Glutamatergic neuron (in vitro differentiated cells): ENCODE measurements around the gene TXLNG. TPM values are rescaled to one million over a fixed set of nuclear protein-coding genes. Genes with fewer than 3 reads are reported as not detected.

ENCODE experiments used
- DNase-seq: peaks from one replicate; pipeline ENCODE4 v3.0.0; 2022
- H3K27ac Mint-ChIP-seq: one replicate; pipeline ENCODE4 v1.8.0; 2020; ENCODE audit warnings: mild to moderate bottlenecking, mixed read lengths, inconsistent platforms; ENCODE audit not compliant: unreplicated experiment
- H3K27me3 Mint-ChIP-seq: one replicate; pipeline ENCODE4 v1.8.0; 2020; ENCODE audit warnings: mild to moderate bottlenecking, moderate library complexity, mixed read lengths, inconsistent platforms; ENCODE audit not compliant: unreplicated experiment
- H3K36me3 Mint-ChIP-seq: one replicate; pipeline ENCODE4 v1.8.0; 2020; ENCODE audit warnings: mild to moderate bottlenecking, mixed read lengths, inconsistent platforms; ENCODE audit not compliant: unreplicated experiment
- H3K4me1 Mint-ChIP-seq: one replicate; pipeline ENCODE4 v1.8.0; 2020; ENCODE audit warnings: mild to moderate bottlenecking, low read depth, mixed read lengths, inconsistent platforms; ENCODE audit not compliant: unreplicated experiment
- H3K4me3 Mint-ChIP-seq: one replicate; pipeline ENCODE4 v1.8.0; 2020; ENCODE audit warnings: mild to moderate bottlenecking, mixed read lengths, inconsistent platforms; ENCODE audit not compliant: unreplicated experiment
- H3K9me3 Mint-ChIP-seq: one replicate; pipeline ENCODE4 v1.8.0; 2020; ENCODE audit warnings: mild to moderate bottlenecking, moderate library complexity, mixed read lengths, inconsistent platforms; ENCODE audit not compliant: unreplicated experiment
- CTCF ChIP-seq: fragments of 200-600 bp; sonication (generic); IDR thresholded peaks from one replicate; pipeline ENCODE4 v1.5.0; 2021; ENCODE audit not compliant: partially characterized antibody, unreplicated experiment
- total RNA-seq: library from RNA; stranded (reverse); fragmentation: NEBNext Ultra II Directional; extraction: Animal tissue kit (Norgen Biotek cat#: 25700); gene quantifications from one replicate; pipeline ENCODE4 v1.2.1, GENCODE V29; 2021; ENCODE audit not compliant: unreplicated experiment

Gene TXLNG
- total RNA-seq, 1 donor from 2014 or later, result 10.4 TPM

GRCh38 chrX:16862829-16863228 is 76.6 kb downstream of the TXLNG start:
- no peak overlapping the region for H3K4me3 Mint-ChIP-seq
- no peak for TF ChIP-seq CTCF
- no peaks in the 10 kb centered on the region for H3K4me1 Mint-ChIP-seq
- H3K9me3 Mint-ChIP-seq, result no peaks in the 10 kb centered on the region
- no peak for DNase-seq
- H3K27ac Mint-ChIP-seq, result no peak overlapping the region
- H3K36me3 Mint-ChIP-seq, result no peaks in the 10 kb centered on the region
- no peaks in the 10 kb centered on the region for H3K27me3 Mint-ChIP-seq

- H3K27ac Mint-ChIP-seq, result no peak overlapping the region
- peak overlapping the region; percentile 59 for H3K4me3 Mint-ChIP-seq
- peaks cover 5% of the 10 kb centered on the region for H3K27me3 Mint-ChIP-seq
- no peak for DNase-seq
- peaks cover 4% of the 10 kb centered on the region for H3K9me3 Mint-ChIP-seq
- TF ChIP-seq CTCF, result no peak
- H3K4me1 Mint-ChIP-seq, result peaks cover 6% of the 10 kb centered on the region
- no peaks in the 10 kb centered on the region for H3K36me3 Mint-ChIP-seq
Observed at GRCh38 chrX:16867947-16868346, 81.7 kb downstream of the TXLNG start.

GRCh38 chrX:16868920-16869319 is 82.7 kb downstream of the TXLNG start:
- Mint-ChIP-seq H3K36me3 (no peaks in the 10 kb centered on the region), H3K27me3 (peaks cover 5% of the 10 kb centered on the region), H3K27ac (peak overlapping the region; percentile 91), H3K9me3 (peaks cover 4% of the 10 kb centered on the region), H3K4me1 (peaks cover 6% of the 10 kb centered on the region), H3K4me3 (peak overlapping the region; percentile 95)
- DNase-seq, result no peak
- no peak for TF ChIP-seq CTCF

GRCh38 chrX:16869393-16870094 is 83.3 kb downstream of the TXLNG start:
- peaks cover 5% of the 10 kb centered on the region for H3K27me3 Mint-ChIP-seq
- H3K36me3 Mint-ChIP-seq, result no peaks in the 10 kb centered on the region
- peaks cover 4% of the 10 kb centered on the region for H3K9me3 Mint-ChIP-seq
- peak; percentile 54 for DNase-seq
- peak overlapping the region; percentile 95 for H3K4me3 Mint-ChIP-seq
- peaks cover 6% of the 10 kb centered on the region for H3K4me1 Mint-ChIP-seq
- no peak for TF ChIP-seq CTCF
- peak overlapping the region; percentile 91 for H3K27ac Mint-ChIP-seq

- Mint-ChIP-seq H3K36me3 (no peaks in the 10 kb centered on the region), H3K9me3 (peaks cover 4% of the 10 kb centered on the region), H3K27me3 (peaks cover 5% of the 10 kb centered on the region), H3K4me1 (peaks cover 6% of the 10 kb centered on the region), H3K27ac (peak within 1 kb of the TSS; percentile 91), H3K4me3 (peak within 1 kb of the TSS; percentile 95)
- no peak for TF ChIP-seq CTCF
- DNase-seq, result peak; percentile 90
Observed at GRCh38 chrX:16870095-16870861, 84.0 kb downstream of the TXLNG start, which contains the start of gene RBBP7. Gene RBBP7 (minus strand): TSS chrX:16870362. CDS start chrX:16870053, 309 bp downstream.
